WTC11 (cell line): ENCODE measurements around the gene ARHGEF12.

Experiments
- ATF2 ChIP-seq: sonication (generic); formaldehyde crosslinking; IDR thresholded peaks from 2 replicates; pipeline ENCODE4 v1.8.1; 2022; ENCODE audit warnings: low read depth, missing genetic modification reagents, borderline replicate concordance
- CBFB ChIP-seq: sonication (generic); formaldehyde crosslinking; IDR thresholded peaks from 2 replicates; pipeline ENCODE4 v1.8.1; 2022; ENCODE audit warnings: mild to moderate bottlenecking, low read depth, missing genetic modification reagents
- E2F1 ChIP-seq: sonication (generic); formaldehyde crosslinking; IDR thresholded peaks from 2 replicates; pipeline ENCODE4 v1.8.0; 2022; ENCODE audit warnings: mild to moderate bottlenecking, missing genetic modification reagents
- ETV6 ChIP-seq: sonication (generic); formaldehyde crosslinking; IDR thresholded peaks from 2 replicates; pipeline ENCODE4 v1.8.1; 2022; ENCODE audit warnings: mild to moderate bottlenecking, missing genetic modification reagents
- FOXP1 ChIP-seq: sonication (generic); formaldehyde crosslinking; IDR thresholded peaks from 2 replicates; pipeline ENCODE4 v1.8.0; 2022; ENCODE audit warnings: missing genetic modification reagents, mild to moderate bottlenecking, moderate library complexity, borderline replicate concordance
- JUN ChIP-seq: sonication (generic); formaldehyde crosslinking; IDR thresholded peaks from 2 replicates; pipeline ENCODE4 v1.8.0; 2023; ENCODE audit warnings: mild to moderate bottlenecking, missing genetic modification reagents
- PREB ChIP-seq: sonication (generic); formaldehyde crosslinking; IDR thresholded peaks from 2 replicates; pipeline ENCODE4 v1.8.1; 2022; ENCODE audit warnings: mild to moderate bottlenecking, missing genetic modification reagents, moderate library complexity, borderline replicate concordance
- TEAD1 ChIP-seq: sonication (generic); formaldehyde crosslinking; IDR thresholded peaks from 2 replicates; pipeline ENCODE4 v1.8.0; 2022; ENCODE audit warnings: mild to moderate bottlenecking, missing genetic modification reagents
- TP53 ChIP-seq: sonication (generic); formaldehyde crosslinking; IDR thresholded peaks from 2 replicates; pipeline ENCODE4 v1.8.1; 2023; ENCODE audit warnings: mild to moderate bottlenecking, missing genetic modification reagents
- ZNF121 ChIP-seq: sonication (generic); formaldehyde crosslinking; IDR thresholded peaks from 2 replicates; pipeline ENCODE4 v1.8.0; 2023; ENCODE audit warnings: missing genetic modification reagents
- ZNF416 ChIP-seq: fragments of 250-450 bp; sonication (Bioruptor Pico); IDR thresholded peaks from 2 replicates; pipeline ENCODE4 v1.9.0; 2021; ENCODE audit warnings: mild to moderate bottlenecking, inconsistent platforms
- TF ChIP-seq, protein P1 (sequence below): fragments of 200-600 bp; IDR thresholded peaks from 2 replicates; pipeline ENCODE4 v1.8.0; 2022; ENCODE audit warnings: antibody characterized with exemption
- TF ChIP-seq, protein P2 (sequence below): sonication (generic); formaldehyde crosslinking; IDR thresholded peaks from 2 replicates; pipeline ENCODE4 v1.8.1; 2023; ENCODE audit warnings: mild to moderate bottlenecking, missing genetic modification reagents, moderate library complexity

GRCh38 chr11:120537996-120538395, 201.8 kb downstream of the ARHGEF12 start:
- TF ChIP-seq ZNF121 (CRISPR knock-in tag) (no peak), TEAD1 (CRISPR knock-in tag) (no peak), ATF2 (CRISPR knock-in tag) (no peak), JUN (CRISPR knock-in tag) (no peak), TP53 (CRISPR knock-in tag) (no peak), E2F1 (CRISPR knock-in tag) (no peak), ZNF416 (CRISPR knock-in tag) (no peak), FOXP1 (CRISPR knock-in tag) (no peak), PREB (no peak), CBFB (no peak), ETV6 (no peak)
- TF ChIP-seq, protein P1, sequence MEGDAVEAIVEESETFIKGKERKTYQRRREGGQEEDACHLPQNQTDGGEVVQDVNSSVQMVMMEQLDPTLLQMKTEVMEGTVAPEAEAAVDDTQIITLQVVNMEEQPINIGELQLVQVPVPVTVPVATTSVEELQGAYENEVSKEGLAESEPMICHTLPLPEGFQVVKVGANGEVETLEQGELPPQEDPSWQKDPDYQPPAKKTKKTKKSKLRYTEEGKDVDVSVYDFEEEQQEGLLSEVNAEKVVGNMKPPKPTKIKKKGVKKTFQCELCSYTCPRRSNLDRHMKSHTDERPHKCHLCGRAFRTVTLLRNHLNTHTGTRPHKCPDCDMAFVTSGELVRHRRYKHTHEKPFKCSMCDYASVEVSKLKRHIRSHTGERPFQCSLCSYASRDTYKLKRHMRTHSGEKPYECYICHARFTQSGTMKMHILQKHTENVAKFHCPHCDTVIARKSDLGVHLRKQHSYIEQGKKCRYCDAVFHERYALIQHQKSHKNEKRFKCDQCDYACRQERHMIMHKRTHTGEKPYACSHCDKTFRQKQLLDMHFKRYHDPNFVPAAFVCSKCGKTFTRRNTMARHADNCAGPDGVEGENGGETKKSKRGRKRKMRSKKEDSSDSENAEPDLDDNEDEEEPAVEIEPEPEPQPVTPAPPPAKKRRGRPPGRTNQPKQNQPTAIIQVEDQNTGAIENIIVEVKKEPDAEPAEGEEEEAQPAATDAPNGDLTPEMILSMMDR: no peak
- TF ChIP-seq, protein P2, sequence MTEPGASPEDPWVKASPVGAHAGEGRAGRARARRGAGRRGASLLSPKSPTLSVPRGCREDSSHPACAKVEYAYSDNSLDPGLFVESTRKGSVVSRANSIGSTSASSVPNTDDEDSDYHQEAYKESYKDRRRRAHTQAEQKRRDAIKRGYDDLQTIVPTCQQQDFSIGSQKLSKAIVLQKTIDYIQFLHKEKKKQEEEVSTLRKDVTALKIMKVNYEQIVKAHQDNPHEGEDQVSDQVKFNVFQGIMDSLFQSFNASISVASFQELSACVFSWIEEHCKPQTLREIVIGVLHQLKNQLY (CRISPR knock-in tag): no peak
